HL-60/S4 treated with retinoic acid at 250 ng/mL for 4 days and 3 days (cell line): ENCODE measurements around the gene CNN2.

Experiments used
- in situ Hi-C: fragments of 300-500 bp; cut with MboI; formaldehyde crosslinking; loops from 2 replicates; pipeline ENCODE4 v1.7.0; 2022; ENCODE audit warnings: low sequenced_read_pairs

CNN2 gene

GRCh38 chr19:1064661-1065605 lies 38.5 kb downstream of the CNN2 start:
- in situ Hi-C loops, result no loop called here

- in situ Hi-C loops, result no loop called here
These were observed 39.2 kb downstream of the CNN2 start for GRCh38 chr19:1065606-1066109.

- in situ Hi-C loops, result no loop called here
These were observed 39.9 kb downstream of the CNN2 start for GRCh38 chr19:1066251-1066747.

GRCh38 chr19:1066748-1067340 lies 40.4 kb downstream of the CNN2 start, which contains the start of gene ARHGAP45:
Gene ARHGAP45 (plus strand): TSS chr19:1067167. CDS start chr19:1067406, 239 bp downstream.
- in situ Hi-C loops, result no loop called here

- in situ Hi-C loops, result no loop called here
These were observed 41.0 kb downstream of the CNN2 start for GRCh38 chr19:1067341-1067957.

GRCh38 chr19:1068009-1069001 lies 41.9 kb downstream of the CNN2 start:
- in situ Hi-C loops, result no loop called here

- in situ Hi-C loops, result no loop called here
These were observed 42.8 kb downstream of the CNN2 start for GRCh38 chr19:1069009-1069779.

GRCh38 chr19:1070576-1070930 lies 44.1 kb downstream of the CNN2 start:
- in situ Hi-C loops, result no loop called here

- in situ Hi-C loops, result no loop called here
These were observed 44.8 kb downstream of the CNN2 start for GRCh38 chr19:1070931-1071791.

GRCh38 chr19:1072371-1073015 lies 46.1 kb downstream of the CNN2 start:
- in situ Hi-C loops, result no loop called here

GRCh38 chr19:1073063-1073955 lies 46.9 kb downstream of the CNN2 start:
- in situ Hi-C loops, result no loop called here

- in situ Hi-C loops, result no loop called here
These were observed 47.6 kb downstream of the CNN2 start for GRCh38 chr19:1073956-1074517.

- in situ Hi-C loops, result no loop called here
These were observed 48.3 kb downstream of the CNN2 start for GRCh38 chr19:1074544-1075283.

GRCh38 chr19:1076046-1076386 lies 49.6 kb downstream of the CNN2 start:
- in situ Hi-C loops, result no loop called here

GRCh38 chr19:1076951-1077350 lies 50.5 kb downstream of the CNN2 start:
- in situ Hi-C loops, result no loop called here

- in situ Hi-C loops, result no loop called here
These were observed 53.2 kb downstream of the CNN2 start for GRCh38 chr19:1079566-1080111.
